ENCODE measurements around the gene ARHGAP42. TPM values are rescaled to one million over a fixed set of nuclear protein-coding genes. Genes with fewer than 3 reads are reported as not detected.

The ARHGAP42 gene
- total and polyA plus RNA-seq, 10 donors: 3.5 to 31.0 (median 19.6) TPM

- intact Hi-C loops (cut with DNase I; ENCODE audit: low total_unique reads): no loop called here
- H3K4me3 ChIP-seq: no peak overlapping the region
These were observed 348.8 kb downstream of the ARHGAP42 start for GRCh38 chr11:101035872-101036271.

More at GRCh38 chr11:101035872-101036271, 348.8 kb downstream of the ARHGAP42 start:
- TF ChIP-seq POLR2AphosphoS5 (IDR thresholded peaks at IDR 0.05) (no peak), CTCF (IDR thresholded peaks at IDR 0.05 in 8 of 11, conservative IDR thresholded peaks at IDR 0.05 in 3 of 11) (no peak), POLR2A (IDR thresholded peaks at IDR 0.05) (no peak)
- 51 to 73% (median 60%) methylated on average over 1 of the region's 1 CpG for WGBS, 5 donors
- Histone ChIP-seq H3K36me3 (no peaks in the 10 kb centered on the region), H3K4me1 (no peaks in the 10 kb centered on the region), H3K27me3 (replicated peaks in 1 of 7) (no peaks in the 10 kb centered on the region), H3K27ac (no peak overlapping the region), H3K9me3 (no peaks in the 10 kb centered on the region)
- DNase-seq: no peak

Small RNAs within 50 kb of the gene (small RNA-seq; reads per million reads assigned to genes)
- gene RN7SL222P: 0 reads per million in 4 donors

Measured in spleen (tissue), 11 donors.